HCT116 (cell line): Measurements from ENCODE around the gene SLC7A7. TPM values are rescaled to one million over a fixed set of nuclear protein-coding genes. Genes with fewer than 3 reads are reported as not detected.

Experiments
- ATAC-seq: fragments of 200-7000 bp; cut with Tn5 transposase; 2 replicates; pipeline ENCODE4 v1.9.1; 2020; ENCODE audit warnings: mild to moderate bottlenecking, moderate library complexity
- BruUV-seq: library from RNA; stranded (reverse); fragments of 400-500 nt; replicated peaks from 2 replicates; lab custom pipeline; 2021; lab: Mats Ljungman, UMichigan
- CTCF ChIA-PET: fragments of 300-600 bp; sonication (Branson Sonifier 250); formaldehyde crosslinking; loops from one replicate; lab custom pipeline; 2021; ENCODE audit warnings: antibody characterized with exemption; lab: Charles Lee
- POLR2A ChIA-PET: fragments of 300-600, 350-600 bp; sonication (Branson Sonifier 250); formaldehyde crosslinking; loops from one replicate; lab custom pipeline; 2021; ENCODE audit warnings: antibody characterized with exemption; lab: Charles Lee
- RAD21 ChIA-PET, 2 experiments: fragments of 300-600 bp; sonication (Branson Sonifier 250); formaldehyde crosslinking; loops; one replicate each; lab custom pipeline; 2023; ENCODE audit warnings: low total read pairs in 2 of 2; ENCODE audit not compliant: uncharacterized antibody in 2 of 2, unreplicated experiment in 2 of 2, low non-redundant PET in 1 of 2; lab: Charles Lee
- DNase-seq: peaks from one replicate; pipeline ENCODE4 v3.0.0-alpha.2; 2010; ENCODE audit warnings: low read depth, low spot score
- H2AFZ ChIP-seq: fragments of 200-600 bp; shearing (Covaris generic), sonication (generic); 2 replicates; pipeline ENCODE4 v1.6.1; 2017; ENCODE audit warnings: low read depth, mixed run types, mixed read lengths, antibody characterized with exemption, low read length; ENCODE audit not compliant: poor library complexity, severe bottlenecking
- H3K27ac ChIP-seq: 2 replicates; pipeline ENCODE4 v1.5.1; 2012; ENCODE audit warnings: low read depth, low read length
- H3K27me3 ChIP-seq: fragments of 200-600 bp; sonication (generic); 2 replicates; pipeline ENCODE4 v1.6.1; 2016; ENCODE audit warnings: mixed run types, low read length, mixed read lengths; ENCODE audit not compliant: insufficient read depth
- H3K36me3 ChIP-seq, 2 experiments: fragments of 200-500 bp in 1 of 2; fragments of 200-600 bp in 1 of 2; sonication (Bioruptor generic) in 1 of 2; sonication (generic) in 1 of 2; 2 replicates each; pipeline versions ENCODE4 v1.5.1 to v1.6.1; 2014 to 2016; ENCODE audit warnings: low read length in 2 of 2, inconsistent platforms in 1 of 2, mixed read lengths in 1 of 2, mixed run types in 1 of 2; ENCODE audit not compliant: insufficient read depth in 2 of 2, control insufficient read depth in 1 of 2
- H3K4me1 ChIP-seq, 2 experiments: fragments of 200-600 bp in 1 of 2; sonication (generic) in 1 of 2; 2 replicates each; pipeline versions ENCODE4 v1.5.1 to v1.6.1; 2012 to 2017; ENCODE audit warnings: low read length in 2 of 2, inconsistent platforms in 1 of 2, mild to moderate bottlenecking in 1 of 2, mixed read lengths in 1 of 2, mixed run types in 1 of 2, moderate library complexity in 1 of 2; ENCODE audit not compliant: insufficient read depth in 2 of 2, control insufficient read depth in 1 of 2
- H3K4me2 ChIP-seq: fragments of 200-600 bp; sonication (generic); 2 replicates; pipeline ENCODE4 v1.6.1; 2017; ENCODE audit warnings: mixed run types, low read length, mixed read lengths
- H3K4me3 ChIP-seq, 2 experiments: fragments of 200-600 bp in 1 of 2; sonication (generic) in 1 of 2; replicated peaks in 1 of 2; 2 replicates each; pipeline ENCODE4 v1.5.1; 2011 to 2016; ENCODE audit warnings: low read length in 2 of 2, control low read depth in 1 of 2, low read depth in 1 of 2, mild to moderate bottlenecking in 1 of 2, mixed read lengths in 1 of 2, mixed run types in 1 of 2
- H3K79me2 ChIP-seq: fragments of 200-600 bp; sonication (generic); 2 replicates; pipeline ENCODE4 v1.6.1; 2017; ENCODE audit warnings: mild to moderate bottlenecking, mixed run types, low read length, moderate library complexity, mixed read lengths; ENCODE audit not compliant: insufficient read depth
- H3K9ac ChIP-seq: fragments of 200-600 bp; sonication (generic); 2 replicates; pipeline ENCODE4 v1.6.1; 2016; ENCODE audit warnings: low read length, mixed read lengths
- H3K9me2 ChIP-seq: fragments of 200-600 bp; sonication (generic), shearing (Covaris generic); 2 replicates; pipeline ENCODE4 v1.6.1; 2017; ENCODE audit warnings: mixed run types, mild to moderate bottlenecking, moderate library complexity; ENCODE audit not compliant: insufficient read depth
- H3K9me3 ChIP-seq, 2 experiments: fragments of 200-500 bp in 1 of 2; fragments of 200-600 bp in 1 of 2; sonication (Bioruptor generic) in 1 of 2; sonication (generic) in 1 of 2; 2 replicates each; pipeline ENCODE4 v1.6.1; 2014 to 2017; ENCODE audit warnings: low read length in 2 of 2, mixed read lengths in 2 of 2, inconsistent platforms in 1 of 2, low read depth in 1 of 2, mild to moderate bottlenecking in 1 of 2, mixed run types in 1 of 2, moderate library complexity in 1 of 2; ENCODE audit not compliant: control insufficient read depth in 1 of 2, insufficient read depth in 1 of 2
- H4K20me1 ChIP-seq: fragments of 200-600 bp; sonication (generic), shearing (Covaris generic); 2 replicates; pipeline ENCODE4 v1.6.1; 2017; ENCODE audit warnings: mixed run types, mild to moderate bottlenecking, moderate library complexity; ENCODE audit not compliant: insufficient read depth
- ATF3 ChIP-seq: IDR thresholded peaks from 2 replicates; pipeline ENCODE4 v1.6.1; 2012
- CEBPB ChIP-seq: IDR thresholded peaks from 2 replicates; pipeline ENCODE4 v1.6.1; 2012; ENCODE audit warnings: low read depth
- ELF1 ChIP-seq: IDR thresholded peaks from 2 replicates; pipeline ENCODE4 v1.6.1; 2012; ENCODE audit warnings: low read depth, borderline replicate concordance
- EZH2 ChIP-seq: fragments of 200-600 bp; sonication (generic); IDR thresholded peaks from 2 replicates; pipeline ENCODE4 v1.6.1; 2017; ENCODE audit warnings: antibody characterized with exemption, mixed run types
- EZH2phosphoT487 ChIP-seq: fragments of 200-600 bp; IDR thresholded peaks from 2 replicates; pipeline ENCODE4 v1.6.1; 2018; ENCODE audit warnings: antibody characterized with exemption, borderline replicate concordance
- MAX ChIP-seq: IDR thresholded peaks from 2 replicates; pipeline ENCODE4 v1.6.1; 2012
- POLR2A ChIP-seq: IDR thresholded peaks from 2 replicates; pipeline ENCODE4 v1.7.0; 2011; ENCODE audit warnings: borderline replicate concordance; ENCODE audit not compliant: insufficient read depth, insufficient read length; ENCODE audit errors: extremely low read depth
- POLR2AphosphoS5 ChIP-seq: IDR thresholded peaks from 2 replicates; pipeline ENCODE4 v1.6.1; 2011; ENCODE audit warnings: mild to moderate bottlenecking, low read depth, low read length, moderate library complexity
- RAD21 ChIP-seq: IDR thresholded peaks from 2 replicates; pipeline ENCODE4 v1.6.1; 2012; ENCODE audit warnings: low read depth, mild to moderate bottlenecking
- REST ChIP-seq: IDR thresholded peaks from 2 replicates; pipeline ENCODE4 v1.6.1; 2012; ENCODE audit warnings: low read depth
- SIN3A ChIP-seq: IDR thresholded peaks from 2 replicates; pipeline ENCODE4 v1.6.1; 2012; ENCODE audit warnings: low read depth
- SP1 ChIP-seq: IDR thresholded peaks from 2 replicates; pipeline ENCODE4 v1.6.1; 2012; ENCODE audit warnings: low read depth
- SRF ChIP-seq: IDR thresholded peaks from 2 replicates; pipeline ENCODE4 v1.6.1; 2012; ENCODE audit warnings: low read depth
- TCF7L2 ChIP-seq: IDR thresholded peaks from 2 replicates; pipeline ENCODE4 v1.7.0; 2011; ENCODE audit warnings: borderline replicate concordance, inconsistent platforms; ENCODE audit not compliant: insufficient read depth, insufficient read length; ENCODE audit errors: extremely low read depth
- YY1 ChIP-seq: IDR thresholded peaks from 2 replicates; pipeline ENCODE4 v1.6.1; 2011; ENCODE audit warnings: low read length, low read depth, moderate library complexity, mild to moderate bottlenecking; ENCODE audit not compliant: insufficient replicate concordance; ENCODE audit errors: extremely low read depth
- intact Hi-C: fragments of 100-400 bp; cut with micrococcal nuclease; formaldehyde crosslinking; loops from 2 replicates; pipeline ENCODE4 v1.10.0; 2022
- total RNA-seq: library from RNA; stranded (reverse); gene quantifications from one replicate; pipeline ENCODE4 v1.2.1, GENCODE V29; 2021; ENCODE audit not compliant: unreplicated experiment

SLC7A7 gene
- total RNA-seq, 1 experiment from 2014 or later = 0.27 TPM

- no peak for TF ChIP-seq REST
- TF ChIP-seq, all 23 proteins: peak for 0
These were observed 19.0 kb downstream of the SLC7A7 start (continued) for GRCh38 chr14:22796087-22796707.

- intact Hi-C loops = loop anchor here (1.0 kb wide), 1 partner anchor 30 kb away; no protein-coding TSS in a partner anchor
These were observed 20.7 kb downstream of the SLC7A7 start for GRCh38 chr14:22794551-22794951.

More at GRCh38 chr14:22794551-22794951, 20.7 kb downstream of the SLC7A7 start:
- Histone ChIP-seq H3K9me3 (no peaks in the 10 kb centered on the region), H3K79me2 (no peaks in the 10 kb centered on the region), H3K27me3 (no peaks in the 10 kb centered on the region), H4K20me1 (no peaks in the 10 kb centered on the region), H3K4me3 (no peak overlapping the region), H2AFZ (no peak overlapping the region), H3K9ac (no peak overlapping the region), H3K9me2 (no peaks in the 10 kb centered on the region), H3K27ac (no peak overlapping the region), H3K4me1 (peaks cover 0 to 10% of the 10 kb centered on the region in 2 experiments; a peak in 2 of 4 replicates), H3K36me3 (no peaks in the 10 kb centered on the region), H3K4me2 (no peak overlapping the region)
- ChIA-PET RAD21 (no interaction called here), CTCF (no interaction called here), POLR2A (no interaction called here)
- BruUV-seq = no TSS peak
- DNase-seq = no peak
- ATAC-seq = no peak
- TF ChIP-seq CEBPB (no peak), REST (no peak), SIN3A (no peak), SP1 (no peak), ATF3 (no peak), ELF1 (no peak), POLR2A (no peak), YY1 (no peak), EZH2 (no peak), MAX (no peak), POLR2AphosphoS5 (no peak), TCF7L2 (no peak), SRF (no peak), EZH2phosphoT487 (no peak), RAD21 (no peak)
